Vagina (tissue), 2 donors: ENCODE results near the gene OR8D4. TPM values are rescaled to one million over a fixed set of nuclear protein-coding genes. Genes with fewer than 3 reads are reported as not detected.

Experiments
- DNase-seq, 2 donors: peaks; one replicate each; pipeline ENCODE4 v3.0.0-alpha.2; 2017; ENCODE audit errors: extremely low spot score in 2 of 2
- H3K27ac ChIP-seq: fragments of 200-600 bp; sonication (generic); one replicate; pipeline ENCODE4 v1.5.1; 2019
- H3K27me3 ChIP-seq: fragments of 200-600 bp; sonication (generic); one replicate; pipeline ENCODE4 v1.5.1; 2019
- H3K36me3 ChIP-seq, 2 donors: fragments of 200-600 bp; sonication (generic); one replicate each; pipeline ENCODE4 v1.5.1; 2017 to 2019
- H3K4me1 ChIP-seq: fragments of 200-600 bp; sonication (generic); one replicate; pipeline ENCODE4 v1.5.1; 2019
- H3K4me3 ChIP-seq, 2 donors: fragments of 200-600 bp; sonication (generic); 1 replicate in 1 of 2; 2 replicates in 1 of 2; pipeline ENCODE4 v1.5.1; 2016 to 2019
- H3K9me3 ChIP-seq: fragments of 200-600 bp; sonication (generic); one replicate; pipeline ENCODE4 v1.5.1; 2019
- CTCF ChIP-seq, 3 experiments: fragments of 450-650 bp in 2 of 3; fragments of 200-600 bp in 1 of 3; sonication (generic) in 1 of 3; IDR thresholded peaks; one replicate each; pipeline ENCODE4 v1.5.1; 2017 to 2019; ENCODE audit warnings: antibody characterized with exemption in 3 of 3, mild to moderate bottlenecking in 2 of 3, moderate library complexity in 2 of 3
- POLR2A ChIP-seq, 2 donors: fragments of 450-650 bp; IDR thresholded peaks; one replicate each; pipeline ENCODE4 v1.6.1; 2017; ENCODE audit warnings: antibody characterized with exemption in 2 of 2, mild to moderate bottlenecking in 2 of 2, moderate library complexity in 2 of 2
- POLR2AphosphoS5 ChIP-seq, 2 donors: sonication (generic); formaldehyde crosslinking; IDR thresholded peaks; one replicate each; pipeline ENCODE4 v1.9.0; 2017; ENCODE audit warnings: antibody characterized with exemption in 2 of 2, mild to moderate bottlenecking in 2 of 2, low read depth in 1 of 2; ENCODE audit not compliant: insufficient read depth in 1 of 2
- intact Hi-C: fragments of 100-400 bp; cut with DNase I; formaldehyde crosslinking; loops from one replicate; pipeline ENCODE4 v1.15.1; 2023
- total RNA-seq: library from RNA; depleted of rRNA; stranded (reverse); fragments of >200 nt; gene quantifications from one replicate; pipeline ENCODE4 v1.2.3, GENCODE V29; 2016

OR8D4 gene
- total RNA-seq, 1 donor from 2014 or later: not detected

GRCh38 chr11:123942413-123942812 lies 40.4 kb downstream of the OR8D4 start:
- no peaks in the 10 kb centered on the region for H3K27me3 ChIP-seq
- no peak overlapping the region for H3K27ac ChIP-seq
- TF ChIP-seq POLR2A (IDR thresholded peaks at IDR 0.05): no peak
- TF ChIP-seq POLR2AphosphoS5 (IDR thresholded peaks at IDR 0.05; ENCODE audit: insufficient read depth in 1 of 2, low read depth in 1 of 2): no peak
- H3K36me3 ChIP-seq: no peaks in the 10 kb centered on the region
- DNase-seq: no peak
- no peaks in the 10 kb centered on the region for H3K4me1 ChIP-seq
- no peaks in the 10 kb centered on the region for H3K9me3 ChIP-seq
- intact Hi-C loops: no loop called here
- H3K4me3 ChIP-seq: no peak overlapping the region

GRCh38 chr11:123943738-123944137 lies 41.8 kb downstream of the OR8D4 start, which contains the start of gene OR6T1:
OR6T1 (minus strand) TSS chr11:123943838; CDS start chr11:123943838, 0 bp downstream.
- intact Hi-C loops: no loop called here
- no peaks in the 10 kb centered on the region for H3K36me3 ChIP-seq
- H3K4me3 ChIP-seq: no peak within 1 kb of the TSS
- no peak within 1 kb of the TSS for H3K27ac ChIP-seq
- no peaks in the 10 kb centered on the region for H3K4me1 ChIP-seq
- DNase-seq: no peak
- no peaks in the 10 kb centered on the region for H3K9me3 ChIP-seq
- H3K27me3 ChIP-seq: no peaks in the 10 kb centered on the region
- TF ChIP-seq POLR2A (IDR thresholded peaks at IDR 0.05): no peak
- no peak for TF ChIP-seq POLR2AphosphoS5 (IDR thresholded peaks at IDR 0.05; ENCODE audit: insufficient read depth in 1 of 2, low read depth in 1 of 2)
- TF ChIP-seq CTCF (IDR thresholded peaks at IDR 0.05): no peak

- Histone ChIP-seq H3K27me3 (no peaks in the 10 kb centered on the region), H3K4me1 (no peaks in the 10 kb centered on the region), H3K36me3 (no peaks in the 10 kb centered on the region), H3K27ac (no peak overlapping the region), H3K9me3 (no peaks in the 10 kb centered on the region), H3K4me3 (no peak overlapping the region)
- no peak for DNase-seq
- no peak for TF ChIP-seq POLR2A (IDR thresholded peaks at IDR 0.05)
- TF ChIP-seq POLR2AphosphoS5 (IDR thresholded peaks at IDR 0.05; ENCODE audit: insufficient read depth in 1 of 2, low read depth in 1 of 2): no peak
- no peak for TF ChIP-seq CTCF (IDR thresholded peaks at IDR 0.05)
- intact Hi-C loops: no loop called here
Measured at GRCh38 chr11:123945132-123945531, 43.2 kb downstream of the OR8D4 start.

GRCh38 chr11:123956752-123957151 lies 54.8 kb downstream of the OR8D4 start:
- H3K27ac ChIP-seq: no peak overlapping the region
- no peaks in the 10 kb centered on the region for H3K27me3 ChIP-seq
- H3K4me3 ChIP-seq: no peak overlapping the region
- no peak for TF ChIP-seq CTCF (IDR thresholded peaks at IDR 0.05)
- TF ChIP-seq POLR2AphosphoS5 (IDR thresholded peaks at IDR 0.05; ENCODE audit: insufficient read depth in 1 of 2, low read depth in 1 of 2): no peak
- no peak for TF ChIP-seq POLR2A (IDR thresholded peaks at IDR 0.05)
- no peak for DNase-seq
- no peaks in the 10 kb centered on the region for H3K4me1 ChIP-seq
- intact Hi-C loops: no loop called here
- H3K9me3 ChIP-seq: no peaks in the 10 kb centered on the region
- no peaks in the 10 kb centered on the region for H3K36me3 ChIP-seq

Other genes starting within 250 kb of the OR8D4 start
- 3.2 TPM for gene SCN3B, start 247.5 kb upstream of the OR8D4 start, total RNA-seq
- gene ZNF202, start 160.5 kb upstream of the OR8D4 start, total RNA-seq: 9.1 TPM
- not detected for gene OR6X1, start 147.6 kb upstream of the OR8D4 start, total RNA-seq
- gene OR6M1, start 95.8 kb upstream of the OR8D4 start, total RNA-seq: not detected
- gene TMEM225, start 16.5 kb upstream of the OR8D4 start, total RNA-seq: not detected
- not detected for gene OR4D5, start 37.5 kb downstream of the OR8D4 start, total RNA-seq
- gene OR6T1, start 41.7 kb downstream of the OR8D4 start, total RNA-seq: not detected
- not detected for gene OR10S1, start 75.6 kb downstream of the OR8D4 start, total RNA-seq
- not detected for gene OR10G6, start 93.0 kb downstream of the OR8D4 start, total RNA-seq
- not detected for gene OR10G4, start 110.8 kb downstream of the OR8D4 start, total RNA-seq
- gene OR10G9, start 120.8 kb downstream of the OR8D4 start, total RNA-seq: not detected
- not detected for gene OR10G8, start 124.6 kb downstream of the OR8D4 start, total RNA-seq
- not detected for gene OR10G7, start 139.2 kb downstream of the OR8D4 start, total RNA-seq
- gene VWA5A, start 213.3 kb downstream of the OR8D4 start, total RNA-seq: 17.9 TPM